ENCODE measurements around the gene ZNF831. TPM values are rescaled to one million over a fixed set of nuclear protein-coding genes. Genes with fewer than 3 reads are reported as not detected.

ZNF831 gene
- total RNA-seq, 4 donors from 2014 or later = under 0.01 to 1.8 (median 0.87) TPM

DNA sequence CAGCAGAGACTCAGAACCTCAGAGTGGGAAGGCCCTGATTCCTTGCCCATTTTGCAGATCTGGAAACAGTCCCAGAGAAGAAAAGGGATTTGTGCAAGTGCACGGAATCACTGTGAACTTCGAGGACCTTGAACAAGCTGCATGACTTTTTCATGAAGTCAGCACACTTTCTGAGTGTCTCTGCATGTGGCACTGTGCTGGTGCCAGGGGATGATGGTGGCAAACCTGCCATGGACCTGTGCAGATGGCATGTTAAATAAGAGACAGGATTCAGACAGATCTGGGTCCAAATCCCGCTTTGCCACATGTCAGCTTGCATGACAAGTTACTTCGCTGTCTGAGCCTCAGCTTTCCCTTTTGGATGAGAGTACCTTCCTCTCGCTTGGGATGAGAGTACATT, 26.8 kb downstream of the ZNF831 start:
- no peak for DNase-seq (ENCODE audit: low spot score in 2 of 2)
- TF ChIP-seq POLR2A (IDR thresholded peaks at IDR 0.05) (no peak), EP300 (IDR thresholded peaks at IDR 0.05) (no peak)
- TF ChIP-seq, protein P1, sequence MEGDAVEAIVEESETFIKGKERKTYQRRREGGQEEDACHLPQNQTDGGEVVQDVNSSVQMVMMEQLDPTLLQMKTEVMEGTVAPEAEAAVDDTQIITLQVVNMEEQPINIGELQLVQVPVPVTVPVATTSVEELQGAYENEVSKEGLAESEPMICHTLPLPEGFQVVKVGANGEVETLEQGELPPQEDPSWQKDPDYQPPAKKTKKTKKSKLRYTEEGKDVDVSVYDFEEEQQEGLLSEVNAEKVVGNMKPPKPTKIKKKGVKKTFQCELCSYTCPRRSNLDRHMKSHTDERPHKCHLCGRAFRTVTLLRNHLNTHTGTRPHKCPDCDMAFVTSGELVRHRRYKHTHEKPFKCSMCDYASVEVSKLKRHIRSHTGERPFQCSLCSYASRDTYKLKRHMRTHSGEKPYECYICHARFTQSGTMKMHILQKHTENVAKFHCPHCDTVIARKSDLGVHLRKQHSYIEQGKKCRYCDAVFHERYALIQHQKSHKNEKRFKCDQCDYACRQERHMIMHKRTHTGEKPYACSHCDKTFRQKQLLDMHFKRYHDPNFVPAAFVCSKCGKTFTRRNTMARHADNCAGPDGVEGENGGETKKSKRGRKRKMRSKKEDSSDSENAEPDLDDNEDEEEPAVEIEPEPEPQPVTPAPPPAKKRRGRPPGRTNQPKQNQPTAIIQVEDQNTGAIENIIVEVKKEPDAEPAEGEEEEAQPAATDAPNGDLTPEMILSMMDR (IDR thresholded peaks at IDR 0.05) = no peak
- Histone ChIP-seq H3K27me3 (no peaks in the 10 kb centered on the region), H3K36me3 (no peaks in the 10 kb centered on the region), H3K4me1 (no peaks in the 10 kb centered on the region), H3K4me3 (no peak overlapping the region), H3K9me3 (no peaks in the 10 kb centered on the region), H3K27ac (no peak overlapping the region)
- WGBS, 2 donors = 67 to 74% methylated on average over 5 of the region's 5 CpGs

- Histone ChIP-seq H3K4me1 (no peaks in the 10 kb centered on the region), H3K36me3 (no peaks in the 10 kb centered on the region), H3K27ac (no peak overlapping the region), H3K4me3 (no peak overlapping the region), H3K27me3 (no peaks in the 10 kb centered on the region), H3K9me3 (no peaks in the 10 kb centered on the region)
- no peak for DNase-seq (ENCODE audit: low spot score in 2 of 2)
- TF ChIP-seq, protein P1 (IDR thresholded peaks at IDR 0.05) = no peak
- 90 to 93% methylated on average over 24 to 34 of the region's 40 CpGs for WGBS, 2 donors
Observed at GRCh38 chr20:59191036-59191755, 27.6 kb downstream of the ZNF831 start.

GRCh38 chr20:59191756-59192532, 28.3 kb downstream of the ZNF831 start:
- Histone ChIP-seq H3K9me3 (no peaks in the 10 kb centered on the region), H3K36me3 (no peaks in the 10 kb centered on the region), H3K27me3 (no peaks in the 10 kb centered on the region), H3K4me1 (no peaks in the 10 kb centered on the region), H3K27ac (no peak overlapping the region), H3K4me3 (no peak overlapping the region)
- TF ChIP-seq POLR2A (IDR thresholded peaks at IDR 0.05) (no peak), EP300 (IDR thresholded peaks at IDR 0.05) (no peak)
- TF ChIP-seq, protein P1 (IDR thresholded peaks at IDR 0.05) = no peak
- WGBS, 2 donors = 73 to 80% methylated on average over 56 to 66 of the region's 66 CpGs
- DNase-seq (ENCODE audit: low spot score in 2 of 2) = no peak

DNA sequence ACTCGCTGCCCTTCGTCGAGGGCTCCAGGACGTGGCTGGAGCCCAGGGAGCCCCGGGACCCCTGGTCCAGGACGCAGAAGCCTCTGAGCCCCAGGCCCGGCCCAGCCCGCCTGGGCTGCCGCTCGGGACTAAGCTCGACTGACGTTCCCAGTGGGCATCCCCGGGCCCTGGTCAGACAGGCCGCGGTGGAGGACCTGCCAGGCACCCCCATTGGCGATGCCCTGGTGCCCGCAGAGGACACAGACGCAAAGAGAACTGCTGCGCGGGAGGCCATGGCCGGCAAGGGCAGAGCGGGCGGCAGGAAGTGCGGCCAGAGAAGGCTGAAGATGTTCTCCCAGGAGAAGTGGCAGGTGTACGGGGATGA, 28.9 kb downstream of the ZNF831 start:
- DNase-seq (ENCODE audit: low spot score in 2 of 2) = no peak
- 93 to 94% methylated on average over 25 of the region's 25 CpGs for WGBS, 2 donors

More for the DNA sequence above, 28.9 kb downstream of the ZNF831 start:
- Histone ChIP-seq H3K36me3 (no peaks in the 10 kb centered on the region), H3K27me3 (no peaks in the 10 kb centered on the region), H3K4me3 (no peak overlapping the region), H3K4me1 (no peaks in the 10 kb centered on the region), H3K27ac (no peak overlapping the region), H3K9me3 (no peaks in the 10 kb centered on the region)
- TF ChIP-seq, protein P1 (IDR thresholded peaks at IDR 0.05) = no peak
- TF ChIP-seq EP300 (IDR thresholded peaks at IDR 0.05) (no peak), POLR2A (IDR thresholded peaks at IDR 0.05) (no peak)

Data from tibial nerve (tissue), 4 donors.